CD4-positive, alpha-beta T cell treated with Interferon gamma for 1 hour (primary cell): ENCODE measurements around the gene KDM4B.
"Not testable (repeated sequence)": the region's sequence is repeated elsewhere in the genome, so short reads cannot be mapped to it uniquely, and the experiment has no call there.

Experiments
- DNase-seq: peaks from one replicate; pipeline ENCODE4 v3.0.0-alpha.2; 2020

Gene KDM4B

GRCh38 chr19:5186293-5187050, 217.6 kb downstream of the KDM4B start:
- DNase-seq = no peak

- DNase-seq = no peak
Observed at GRCh38 chr19:5188548-5189317, 219.8 kb downstream of the KDM4B start.

- DNase-seq = no peak
Observed at GRCh38 chr19:5189318-5189607, 220.3 kb downstream of the KDM4B start.

GRCh38 chr19:5191091-5191490, 222.2 kb downstream of the KDM4B start:
- DNase-seq = no peak

GRCh38 chr19:5192568-5192967, 223.7 kb downstream of the KDM4B start:
- DNase-seq = no peak

DNA sequence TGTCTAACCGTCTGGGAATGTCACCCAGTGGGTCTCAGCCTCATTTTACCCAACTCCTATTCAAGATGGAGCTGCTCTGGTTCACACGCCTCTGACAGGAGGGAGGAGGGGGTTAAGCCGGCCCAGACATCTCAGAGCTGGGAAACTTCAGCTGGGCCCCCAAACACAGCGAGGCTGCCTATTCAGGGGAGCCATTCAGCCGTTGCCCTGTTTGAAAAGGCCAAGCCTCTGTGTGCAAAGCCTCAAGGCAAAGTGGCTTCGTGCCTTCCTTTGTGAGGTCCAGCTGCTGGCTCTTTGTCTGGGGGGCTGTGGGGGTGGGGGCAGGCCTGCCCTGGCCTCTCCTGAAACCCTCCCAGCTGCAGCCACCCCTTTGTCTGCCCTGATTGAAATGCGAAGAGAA, 224.3 kb downstream of the KDM4B start:
- DNase-seq = no peak

GRCh38 chr19:5194641-5195040, 225.7 kb downstream of the KDM4B start:
- no peak for DNase-seq

GRCh38 chr19:5195587-5195986, 226.7 kb downstream of the KDM4B start:
- not testable (repeated sequence) for DNase-seq

DNA sequence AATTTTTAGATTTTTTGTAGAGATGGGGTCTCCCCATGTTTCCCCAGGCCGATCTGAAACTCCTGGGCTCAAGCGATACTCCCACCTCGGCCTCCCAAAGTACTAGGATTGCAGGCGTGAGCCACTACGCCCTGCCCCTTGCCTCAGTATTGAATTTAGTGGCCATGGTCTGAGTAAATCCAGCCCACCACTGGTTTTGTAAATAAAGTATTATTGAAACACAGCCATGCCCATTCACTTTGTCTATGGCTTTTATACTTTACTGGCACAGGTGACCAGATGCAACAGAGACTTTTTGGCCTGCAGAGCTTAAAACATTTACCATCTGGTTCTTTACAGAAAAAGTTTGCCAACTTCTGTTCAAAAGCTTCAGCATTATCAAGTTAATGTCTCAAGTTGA, 227.9 kb downstream of the KDM4B start:
- DNase-seq = no peak

DNA sequence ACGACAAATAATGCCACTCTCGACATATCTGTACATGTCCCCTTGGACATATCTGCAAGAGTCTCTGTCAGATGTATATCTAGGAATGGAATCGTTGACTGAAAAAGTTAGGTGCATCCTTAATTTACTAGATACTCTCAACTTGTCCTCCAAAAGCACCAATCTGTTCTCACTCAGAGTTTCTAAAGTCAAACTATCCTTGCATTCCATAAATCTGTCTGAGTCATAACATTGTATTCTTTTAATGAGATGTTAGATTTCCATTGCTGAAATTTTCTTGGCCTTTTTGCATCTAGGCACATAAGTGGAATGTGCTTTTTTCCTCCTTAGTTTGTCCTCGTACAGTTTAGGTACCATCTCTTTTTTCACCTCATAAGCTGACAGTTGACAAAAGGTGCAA, 231.9 kb downstream of the KDM4B start:
- no peak for DNase-seq

DNA sequence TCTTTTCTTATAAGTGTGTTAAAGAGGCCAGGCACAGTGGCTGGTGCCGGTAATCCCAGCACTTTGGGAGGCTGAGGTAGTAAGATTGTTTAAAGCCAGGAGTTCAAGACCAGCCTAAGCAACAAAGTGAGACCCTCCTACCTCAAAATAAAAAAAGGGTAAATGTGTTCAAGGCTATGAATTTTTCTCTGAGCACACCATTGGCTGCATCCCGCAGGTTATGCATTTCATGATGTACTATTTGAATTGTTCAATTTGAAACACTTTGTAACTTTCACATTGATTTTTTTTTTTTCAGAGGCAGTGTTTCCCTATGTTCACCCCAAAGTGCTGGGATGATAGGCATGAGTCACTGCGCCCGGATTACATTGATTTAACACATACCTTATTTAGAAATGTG, 233.6 kb downstream of the KDM4B start:
- no peak for DNase-seq
